Measurements from ENCODE around the gene ENKUR. TPM values are rescaled to one million over a fixed set of nuclear protein-coding genes. Genes with fewer than 3 reads are reported as not detected.

Gene ENKUR
- not detected for total RNA-seq (ENCODE audit: unreplicated experiment)
- long read RNA-seq, result 0 reads

- DNase-seq, result peak; percentile 92
- H3K9me3 Mint-ChIP-seq (ENCODE audit: unreplicated experiment), result peaks cover 2% of the 10 kb centered on the region
- peaks cover 4% of the 10 kb centered on the region for H3K27me3 Mint-ChIP-seq (ENCODE audit: unreplicated experiment)
- TF ChIP-seq CTCF (IDR thresholded peaks at IDR 0.05; ENCODE audit: partially characterized antibody, unreplicated experiment), result no peak
- peak within 1 kb of the TSS; percentile 91 for H3K4me3 Mint-ChIP-seq (ENCODE audit: unreplicated experiment)
- H3K27ac Mint-ChIP-seq (ENCODE audit: unreplicated experiment), result peak within 1 kb of the TSS; percentile 93
- peaks cover 11% of the 10 kb centered on the region for H3K4me1 Mint-ChIP-seq (ENCODE audit: low read depth, unreplicated experiment)
- no peaks in the 10 kb centered on the region for H3K36me3 Mint-ChIP-seq (ENCODE audit: unreplicated experiment)
Measured at GRCh38 chr10:25015828-25016375, at the start of gene ENKUR. Gene ENKUR, minus strand, starts transcription at chr10:25016158. Its CDS starts 222 bp downstream, at chr10:25015936.

- no peak for DNase-seq
- no peak for TF ChIP-seq CTCF (IDR thresholded peaks at IDR 0.05; ENCODE audit: partially characterized antibody, unreplicated experiment)
- Mint-ChIP-seq H3K27me3 (ENCODE audit: unreplicated experiment) (no peaks in the 10 kb centered on the region), H3K27ac (ENCODE audit: unreplicated experiment) (no peak overlapping the region), H3K36me3 (ENCODE audit: unreplicated experiment) (no peaks in the 10 kb centered on the region), H3K4me3 (ENCODE audit: unreplicated experiment) (no peak overlapping the region), H3K4me1 (ENCODE audit: low read depth, unreplicated experiment) (peaks cover 2% of the 10 kb centered on the region), H3K9me3 (ENCODE audit: unreplicated experiment) (no peaks in the 10 kb centered on the region)
Measured at GRCh38 chr10:25064401-25064800, 48.4 kb upstream of the ENKUR start.

- Mint-ChIP-seq H3K36me3 (ENCODE audit: unreplicated experiment) (no peaks in the 10 kb centered on the region), H3K27me3 (ENCODE audit: unreplicated experiment) (no peaks in the 10 kb centered on the region), H3K9me3 (ENCODE audit: unreplicated experiment) (no peaks in the 10 kb centered on the region), H3K4me1 (ENCODE audit: low read depth, unreplicated experiment) (peaks cover 2% of the 10 kb centered on the region), H3K4me3 (ENCODE audit: unreplicated experiment) (no peak overlapping the region), H3K27ac (ENCODE audit: unreplicated experiment) (no peak overlapping the region)
- no peak for DNase-seq
- TF ChIP-seq CTCF (IDR thresholded peaks at IDR 0.05; ENCODE audit: partially characterized antibody, unreplicated experiment), result no peak
Measured at GRCh38 chr10:25063644-25064043, 47.7 kb upstream of the ENKUR start.

GRCh38 chr10:25063157-25063556, 47.2 kb upstream of the ENKUR start:
- TF ChIP-seq CTCF (IDR thresholded peaks at IDR 0.05; ENCODE audit: partially characterized antibody, unreplicated experiment), result no peak

GRCh38 chr10:25061711-25062449, 45.9 kb upstream of the ENKUR start:
- no peaks in the 10 kb centered on the region for H3K27me3 Mint-ChIP-seq (ENCODE audit: unreplicated experiment)
- no peak overlapping the region for H3K27ac Mint-ChIP-seq (ENCODE audit: unreplicated experiment)
- H3K9me3 Mint-ChIP-seq (ENCODE audit: unreplicated experiment), result no peaks in the 10 kb centered on the region

More at GRCh38 chr10:25063157-25063556, 47.2 kb upstream of the ENKUR start:
- no peak for DNase-seq
- Mint-ChIP-seq H3K36me3 (ENCODE audit: unreplicated experiment) (no peaks in the 10 kb centered on the region), H3K27ac (ENCODE audit: unreplicated experiment) (no peak overlapping the region), H3K4me3 (ENCODE audit: unreplicated experiment) (no peak overlapping the region), H3K27me3 (ENCODE audit: unreplicated experiment) (no peaks in the 10 kb centered on the region), H3K4me1 (ENCODE audit: low read depth, unreplicated experiment) (peaks cover 2% of the 10 kb centered on the region), H3K9me3 (ENCODE audit: unreplicated experiment) (no peaks in the 10 kb centered on the region)

More at GRCh38 chr10:25061711-25062449, 45.9 kb upstream of the ENKUR start:
- Mint-ChIP-seq H3K4me1 (ENCODE audit: low read depth, unreplicated experiment) (peaks cover 2% of the 10 kb centered on the region), H3K4me3 (ENCODE audit: unreplicated experiment) (no peak overlapping the region), H3K36me3 (ENCODE audit: unreplicated experiment) (no peaks in the 10 kb centered on the region)
- DNase-seq, result no peak
- TF ChIP-seq CTCF (IDR thresholded peaks at IDR 0.05; ENCODE audit: partially characterized antibody, unreplicated experiment), result no peak

Measured in glutamatergic neuron (in vitro differentiated cells).